ENCODE results near the gene FPR2.

FPR2 gene

GRCh38 chr19:51793994-51794393, 33.0 kb downstream of the FPR2 start:
- Histone ChIP-seq H2AFZ (ENCODE audit: low read depth, low read length) (no peak overlapping the region), H3K4me1 (ENCODE audit: low read length) (no peaks in the 10 kb centered on the region), H3K9me3 (ENCODE audit: insufficient read depth, low read length) (0 out of 2 replicates have a peak, but pooled peaks cover 4% of the 10 kb centered on the region), H3K4me2 (ENCODE audit: low read length) (no peak overlapping the region), H4K20me1 (ENCODE audit: insufficient read depth, low read length) (no peaks in the 10 kb centered on the region), H3K36me3 (replicated peaks; ENCODE audit: low read depth, low read length) (no peaks in the 10 kb centered on the region), H3K9ac (ENCODE audit: low read length) (no peak overlapping the region), H3K27ac (ENCODE audit: low read length) (no peak overlapping the region), H3K27me3 (ENCODE audit: low read depth, low read length) (peaks cover 3% of the 10 kb centered on the region; the same call in 1 of the 2 replicates), H3K79me2 (ENCODE audit: low read length) (no peaks in the 10 kb centered on the region), H3K4me3 (ENCODE audit: low read length) (no peak overlapping the region)
- TF ChIP-seq CTCF (IDR thresholded peaks at IDR 0.05; ENCODE audit: low read depth, low read length) (no peak), EZH2phosphoT487 (IDR thresholded peaks at IDR 0.05; ENCODE audit: low read depth) (no peak)

DNA sequence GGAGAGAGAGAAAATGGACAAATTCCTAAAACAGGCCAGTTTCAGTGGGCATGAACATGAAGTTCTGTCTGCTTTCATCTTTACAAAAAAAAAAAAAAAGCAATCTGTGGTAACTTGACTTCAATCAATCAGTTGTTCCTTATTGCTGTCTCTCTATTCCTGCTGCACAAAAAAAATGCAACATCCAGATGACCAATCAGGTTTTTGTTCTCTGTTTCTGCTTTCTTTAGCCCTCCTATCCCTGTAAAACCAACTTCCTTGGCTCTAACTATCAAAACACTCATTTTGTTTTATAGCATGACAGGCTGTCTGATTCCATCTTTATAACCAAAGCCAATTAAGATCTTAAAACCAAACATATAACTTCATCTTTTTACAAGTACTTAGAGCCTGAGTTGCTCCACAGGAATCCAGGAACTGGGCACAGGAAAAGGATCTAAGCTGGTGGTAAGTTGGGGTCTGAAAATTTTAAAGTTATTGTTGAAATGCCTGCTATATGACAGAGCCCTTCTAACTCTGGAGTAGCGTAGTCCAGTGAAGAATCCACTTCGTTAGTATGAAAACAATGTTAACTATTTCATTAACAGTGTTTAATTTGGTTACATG, 34.0 kb downstream of the FPR2 start, which contains the start of gene FPR3:
TSS of gene FPR3 (plus strand) at position 273 of the 606 bp plus-strand sequence. CDS start 28,592 bp downstream, outside the sequence.
- Histone ChIP-seq H3K9me3 (ENCODE audit: insufficient read depth, low read length) (peaks cover 8% of the 10 kb centered on the region; the same call in 1 of the 2 replicates), H2AFZ (ENCODE audit: low read depth, low read length) (no peak within 1 kb of the TSS), H3K4me2 (ENCODE audit: low read length) (no peak within 1 kb of the TSS), H3K27ac (ENCODE audit: low read length) (no peak within 1 kb of the TSS), H4K20me1 (ENCODE audit: insufficient read depth, low read length) (no peaks in the 10 kb centered on the region), H3K79me2 (ENCODE audit: low read length) (no peaks in the 10 kb centered on the region), H3K27me3 (ENCODE audit: low read depth, low read length) (peaks cover 3% of the 10 kb centered on the region; the same call in 1 of the 2 replicates), H3K4me1 (ENCODE audit: low read length) (no peaks in the 10 kb centered on the region), H3K9ac (ENCODE audit: low read length) (no peak within 1 kb of the TSS), H3K4me3 (ENCODE audit: low read length) (no peak within 1 kb of the TSS), H3K36me3 (replicated peaks; ENCODE audit: low read depth, low read length) (no peaks in the 10 kb centered on the region)
- TF ChIP-seq EZH2phosphoT487 (IDR thresholded peaks at IDR 0.05; ENCODE audit: low read depth) = no peak
- no peak for TF ChIP-seq CTCF (IDR thresholded peaks at IDR 0.05; ENCODE audit: low read depth, low read length)

DNA sequence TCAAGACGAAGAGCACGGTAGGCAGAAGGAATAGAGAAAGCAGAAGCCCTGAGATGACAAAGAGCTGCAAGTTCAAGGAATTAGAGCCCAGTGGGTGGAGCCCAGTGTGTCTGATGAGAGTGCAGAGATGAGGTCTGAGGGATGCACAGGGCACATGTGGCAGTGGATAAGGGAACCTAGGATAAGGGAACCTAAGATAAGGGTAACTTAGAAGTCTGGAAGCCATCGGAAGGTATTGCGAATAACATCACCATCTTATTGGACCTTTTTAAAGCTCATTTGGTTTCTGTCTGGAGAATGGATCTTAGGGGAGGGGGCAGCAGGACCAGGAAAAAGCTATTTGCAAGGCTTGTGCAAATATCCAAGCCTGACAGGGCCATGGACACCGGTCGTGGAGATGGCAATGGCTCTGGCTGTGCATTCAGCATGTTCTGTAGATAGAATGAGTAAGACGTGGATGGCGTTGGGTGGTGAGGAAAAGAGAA, 35.3 kb downstream of the FPR2 start:
- Histone ChIP-seq H3K9me3 (ENCODE audit: insufficient read depth, low read length) (peaks cover 8% of the 10 kb centered on the region; the same call in 1 of the 2 replicates), H3K27me3 (ENCODE audit: low read depth, low read length) (peaks cover 3% of the 10 kb centered on the region; the same call in 1 of the 2 replicates), H3K9ac (ENCODE audit: low read length) (no peak overlapping the region), H4K20me1 (ENCODE audit: insufficient read depth, low read length) (no peaks in the 10 kb centered on the region), H3K27ac (ENCODE audit: low read length) (no peak overlapping the region), H3K79me2 (ENCODE audit: low read length) (no peaks in the 10 kb centered on the region), H3K4me3 (ENCODE audit: low read length) (no peak overlapping the region), H3K36me3 (replicated peaks; ENCODE audit: low read depth, low read length) (no peaks in the 10 kb centered on the region), H2AFZ (ENCODE audit: low read depth, low read length) (no peak overlapping the region), H3K4me2 (ENCODE audit: low read length) (no peak overlapping the region), H3K4me1 (ENCODE audit: low read length) (no peaks in the 10 kb centered on the region)
- TF ChIP-seq EZH2phosphoT487 (IDR thresholded peaks at IDR 0.05; ENCODE audit: low read depth) (no peak), CTCF (IDR thresholded peaks at IDR 0.05; ENCODE audit: low read depth, low read length) (no peak)

- peaks cover 3% of the 10 kb centered on the region; the same call in 1 of the 2 replicates for H3K27me3 ChIP-seq (ENCODE audit: low read depth, low read length)
Measured at GRCh38 chr19:51797480-51797879, 36.5 kb downstream of the FPR2 start.

More at GRCh38 chr19:51797480-51797879, 36.5 kb downstream of the FPR2 start:
- Histone ChIP-seq H4K20me1 (ENCODE audit: insufficient read depth, low read length) (no peaks in the 10 kb centered on the region), H3K4me2 (ENCODE audit: low read length) (no peak overlapping the region), H3K9me3 (ENCODE audit: insufficient read depth, low read length) (peaks cover 8% of the 10 kb centered on the region; the same call in 1 of the 2 replicates), H3K4me3 (ENCODE audit: low read length) (no peak overlapping the region), H3K4me1 (ENCODE audit: low read length) (no peaks in the 10 kb centered on the region), H3K79me2 (ENCODE audit: low read length) (no peaks in the 10 kb centered on the region), H2AFZ (ENCODE audit: low read depth, low read length) (no peak overlapping the region), H3K27ac (ENCODE audit: low read length) (no peak overlapping the region), H3K36me3 (replicated peaks; ENCODE audit: low read depth, low read length) (no peaks in the 10 kb centered on the region), H3K9ac (ENCODE audit: low read length) (no peak overlapping the region)
- no peak for TF ChIP-seq CTCF (IDR thresholded peaks at IDR 0.05; ENCODE audit: low read depth, low read length)
- TF ChIP-seq EZH2phosphoT487 (IDR thresholded peaks at IDR 0.05; ENCODE audit: low read depth) = no peak
